IPS-20b (cell line): ENCODE results near the gene OPCML.

Experiments
- H3K27ac ChIP-seq: one replicate; pipeline ENCODE4 v1.5.1; 2013; ENCODE audit warnings: low read length
- H3K27me3 ChIP-seq: 2 replicates; pipeline ENCODE4 v1.6.1; 2013; ENCODE audit warnings: mild to moderate bottlenecking, low read length, inconsistent platforms; ENCODE audit not compliant: insufficient read depth
- H3K36me3 ChIP-seq: 2 replicates; pipeline ENCODE4 v1.6.1; 2013; ENCODE audit warnings: low read depth, mild to moderate bottlenecking, inconsistent platforms, low read length, moderate library complexity; ENCODE audit not compliant: insufficient read depth
- H3K4me1 ChIP-seq: 2 replicates; pipeline ENCODE4 v1.6.1; 2013; ENCODE audit warnings: mild to moderate bottlenecking, control low read depth, inconsistent platforms, low read length, moderate library complexity; ENCODE audit not compliant: insufficient read depth
- H3K4me3 ChIP-seq: 2 replicates; pipeline ENCODE4 v1.5.1; 2013; ENCODE audit warnings: mild to moderate bottlenecking, low read length, inconsistent platforms
- H3K9ac ChIP-seq: 2 replicates; pipeline ENCODE4 v1.6.1; 2013; ENCODE audit warnings: low read depth, mild to moderate bottlenecking, inconsistent platforms, low read length, moderate library complexity
- H3K9me3 ChIP-seq: 2 replicates; pipeline ENCODE4 v1.6.1; 2013; ENCODE audit warnings: mild to moderate bottlenecking, low read depth, low read length, inconsistent platforms; ENCODE audit not compliant: insufficient read depth

OPCML gene

DNA sequence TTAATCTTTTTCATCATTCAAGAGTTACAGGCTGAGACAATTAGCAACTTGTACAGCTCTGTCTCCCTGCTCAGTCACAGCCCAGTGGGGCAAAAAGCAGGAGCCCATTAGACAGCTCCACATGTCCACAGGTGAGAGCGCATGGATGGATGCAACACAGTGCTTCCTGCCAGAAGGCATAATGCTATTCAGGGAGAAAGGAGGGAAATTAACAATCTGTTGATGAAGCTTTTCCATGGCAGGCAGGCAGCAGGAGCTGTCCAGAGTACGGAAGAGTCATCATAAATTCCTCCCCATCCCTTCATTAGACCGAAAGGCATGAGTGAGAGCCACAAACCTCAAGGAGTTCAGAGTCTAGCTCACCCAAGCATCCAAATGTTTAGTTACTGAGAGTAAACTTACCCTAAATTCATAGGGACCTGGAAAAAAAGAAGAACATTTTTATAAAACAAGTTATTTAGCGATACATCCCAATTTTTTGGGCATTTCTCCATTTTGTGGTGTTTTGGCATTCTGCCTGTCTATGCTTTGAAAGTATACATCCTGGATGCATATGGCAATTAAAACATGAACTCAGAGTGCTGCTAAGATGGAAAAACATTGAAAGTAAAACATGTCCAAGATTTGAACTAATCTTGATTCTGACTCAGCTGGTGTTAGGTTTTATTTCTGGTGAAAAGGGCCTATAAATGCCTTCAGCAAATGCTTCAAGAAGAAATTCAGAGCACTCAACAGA lies 428.1 kb downstream of the OPCML start:
- Histone ChIP-seq H3K9ac (no peak overlapping the region), H3K27ac (no peak overlapping the region), H3K4me1 (no peaks in the 10 kb centered on the region), H3K9me3 (no peaks in the 10 kb centered on the region), H3K4me3 (no peak overlapping the region), H3K27me3 (no peaks in the 10 kb centered on the region), H3K36me3 (no peaks in the 10 kb centered on the region)

DNA sequence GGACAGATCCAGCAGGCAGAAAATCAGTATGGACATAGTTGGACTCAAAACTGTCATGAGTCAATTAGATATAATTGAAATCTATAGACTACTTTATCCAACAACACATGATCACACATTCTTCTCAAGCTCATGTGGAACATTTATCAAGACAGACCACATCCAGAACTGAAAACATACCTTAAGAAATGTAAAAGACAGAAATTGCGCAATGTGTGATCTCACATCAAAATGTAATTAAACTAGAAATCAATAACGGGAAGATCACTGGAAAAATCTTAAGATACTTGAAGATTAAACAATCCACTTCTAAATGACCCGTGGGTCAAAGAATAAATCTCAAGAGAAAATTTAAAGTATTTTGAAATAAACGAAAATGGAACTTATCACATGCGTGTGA lies 435.3 kb downstream of the OPCML start:
- Histone ChIP-seq H3K9me3 (no peaks in the 10 kb centered on the region), H3K36me3 (no peaks in the 10 kb centered on the region), H3K27me3 (no peaks in the 10 kb centered on the region), H3K4me1 (peaks cover 6% of the 10 kb centered on the region; the same call in 1 of the 2 replicates), H3K27ac (no peak overlapping the region), H3K4me3 (no peak overlapping the region), H3K9ac (no peak overlapping the region)

DNA sequence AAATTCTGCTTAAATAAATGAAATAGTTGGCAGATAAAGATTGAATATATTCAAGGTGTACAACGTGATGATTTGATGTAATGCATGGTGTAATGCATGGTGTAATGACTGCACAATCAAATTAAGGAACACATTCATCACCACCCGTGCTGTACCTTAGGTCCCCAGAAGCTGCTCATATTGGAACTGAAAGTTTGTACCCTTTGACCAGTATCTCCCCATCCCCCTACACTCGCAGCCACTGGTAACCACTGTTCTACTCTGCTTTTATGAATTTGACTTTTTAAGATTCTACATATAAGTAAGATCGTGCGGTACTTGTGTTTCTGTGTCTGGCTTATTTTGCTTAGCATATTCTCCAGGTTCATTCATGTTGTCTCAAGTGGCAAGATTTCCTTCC lies 445.8 kb downstream of the OPCML start:
- H3K36me3 ChIP-seq, result no peaks in the 10 kb centered on the region
- no peaks in the 10 kb centered on the region for H3K4me1 ChIP-seq
- H3K27ac ChIP-seq, result no peak overlapping the region
- H3K4me3 ChIP-seq, result no peak overlapping the region
- peaks cover 22% of the 10 kb centered on the region for H3K27me3 ChIP-seq
- no peaks in the 10 kb centered on the region for H3K9me3 ChIP-seq
- H3K9ac ChIP-seq, result no peak overlapping the region

DNA sequence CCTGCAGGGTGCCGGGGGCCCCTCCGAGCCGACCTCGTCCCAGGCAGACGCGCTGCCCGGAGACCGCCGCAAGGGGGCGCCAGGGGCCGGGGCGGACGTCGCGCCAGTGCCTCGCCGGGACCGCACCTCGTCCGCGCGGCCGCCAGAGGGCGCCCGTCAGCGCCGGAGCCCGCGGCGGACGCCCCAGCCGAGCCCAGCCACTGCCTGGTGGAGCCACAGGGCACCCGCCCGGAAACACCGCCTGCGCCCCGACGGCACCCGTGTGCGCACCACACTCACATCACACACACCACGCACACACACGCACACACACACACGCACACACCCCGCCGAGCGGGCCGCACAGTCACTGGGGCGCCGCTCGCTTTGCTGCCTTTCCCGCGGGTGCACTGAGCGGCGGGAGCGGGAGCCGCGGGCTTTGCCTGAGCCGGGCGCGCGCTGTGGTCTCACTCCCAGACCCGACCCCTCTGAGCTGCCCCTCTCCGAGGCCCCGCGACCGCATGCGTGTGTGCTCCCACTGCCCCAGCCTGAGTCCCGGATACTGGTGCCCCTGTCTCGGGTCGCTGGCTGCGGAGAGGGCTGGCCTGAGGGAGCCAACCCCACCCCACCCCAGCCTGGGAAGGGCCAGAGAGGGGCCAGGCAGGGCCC lies 449.3 kb downstream of the OPCML start:
- no peaks in the 10 kb centered on the region for H3K9me3 ChIP-seq
- peak overlapping the region; percentile 66; the same call in 1 of the 2 replicates for H3K4me3 ChIP-seq

DNA sequence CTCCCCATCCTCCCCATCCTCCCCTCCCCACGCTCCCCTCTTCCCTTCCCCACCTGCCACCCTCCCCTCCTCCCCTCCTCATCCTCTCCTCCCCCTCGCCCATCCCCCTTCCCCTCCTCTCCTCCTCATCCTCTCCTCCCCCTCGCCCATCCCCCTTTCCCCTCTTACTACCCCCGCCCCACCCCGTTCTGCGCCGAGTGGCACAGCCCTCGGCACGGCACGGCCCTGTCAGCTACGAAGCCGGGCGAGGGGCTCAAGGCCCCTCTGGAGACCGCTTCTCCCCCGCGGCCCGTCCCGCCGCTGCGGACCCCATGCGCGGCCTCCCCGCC lies 449.9 kb downstream of the OPCML start:
- peak overlapping the region; percentile 37; the same call in 1 of the 2 replicates for H3K4me3 ChIP-seq
- no peak overlapping the region for H3K9ac ChIP-seq
- H3K36me3 ChIP-seq, result no peaks in the 10 kb centered on the region
- H3K27me3 ChIP-seq, result peaks cover 22% of the 10 kb centered on the region
- no peaks in the 10 kb centered on the region; the same call in 1 of the 2 replicates for H3K4me1 ChIP-seq
- H3K9me3 ChIP-seq, result no peaks in the 10 kb centered on the region
- H3K27ac ChIP-seq, result no peak overlapping the region

More for the DNA sequence above, 449.3 kb downstream of the OPCML start:
- Histone ChIP-seq H3K36me3 (no peaks in the 10 kb centered on the region), H3K9ac (peak overlapping the region; percentile 43; the same call in 1 of the 2 replicates), H3K27ac (no peak overlapping the region), H3K27me3 (peaks cover 22% of the 10 kb centered on the region), H3K4me1 (no peaks in the 10 kb centered on the region; the same call in 1 of the 2 replicates)

DNA sequence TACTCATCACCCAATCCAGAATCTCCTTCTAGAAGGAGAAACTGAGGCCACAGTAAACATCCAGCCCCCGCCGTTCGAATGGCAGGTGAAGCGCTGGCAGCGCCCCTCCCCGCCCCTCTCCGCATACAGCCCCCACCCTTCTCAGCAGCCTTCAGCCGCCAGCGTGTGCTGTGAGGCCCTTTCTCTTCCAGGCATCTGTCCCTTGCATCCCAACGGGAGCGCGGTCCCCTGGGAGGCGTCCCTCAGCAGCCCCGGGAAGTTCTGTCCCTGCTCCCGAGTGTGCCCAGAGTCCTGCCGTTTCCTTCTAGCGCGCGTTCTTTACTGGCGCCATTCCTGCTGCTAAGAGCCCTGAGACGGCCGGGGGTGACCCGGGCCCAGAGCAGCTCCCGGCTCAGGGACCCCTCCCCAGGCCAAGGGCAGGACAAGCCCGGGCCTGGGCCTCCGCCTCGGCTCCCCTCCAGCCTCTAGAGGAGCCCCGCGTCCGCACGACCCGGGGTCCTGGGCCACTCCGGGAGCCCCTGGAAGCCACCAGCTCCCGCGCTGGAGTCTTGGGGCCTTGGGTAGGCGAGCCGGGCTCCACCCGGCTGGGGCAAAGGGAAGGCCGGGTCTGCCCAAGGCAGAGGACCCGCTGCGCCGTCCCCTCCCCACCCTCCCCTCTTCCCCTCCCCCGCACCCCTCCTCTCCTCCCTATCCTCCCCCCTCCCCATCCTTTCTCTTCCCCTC lies 450.4 kb downstream of the OPCML start:
- no peak overlapping the region for H3K27ac ChIP-seq
- no peak overlapping the region for H3K9ac ChIP-seq
- H3K27me3 ChIP-seq, result peaks cover 22% of the 10 kb centered on the region
- no peaks in the 10 kb centered on the region for H3K36me3 ChIP-seq
- H3K4me1 ChIP-seq, result no peaks in the 10 kb centered on the region; the same call in 1 of the 2 replicates
- H3K9me3 ChIP-seq, result no peaks in the 10 kb centered on the region
- H3K4me3 ChIP-seq, result no peak overlapping the region

DNA sequence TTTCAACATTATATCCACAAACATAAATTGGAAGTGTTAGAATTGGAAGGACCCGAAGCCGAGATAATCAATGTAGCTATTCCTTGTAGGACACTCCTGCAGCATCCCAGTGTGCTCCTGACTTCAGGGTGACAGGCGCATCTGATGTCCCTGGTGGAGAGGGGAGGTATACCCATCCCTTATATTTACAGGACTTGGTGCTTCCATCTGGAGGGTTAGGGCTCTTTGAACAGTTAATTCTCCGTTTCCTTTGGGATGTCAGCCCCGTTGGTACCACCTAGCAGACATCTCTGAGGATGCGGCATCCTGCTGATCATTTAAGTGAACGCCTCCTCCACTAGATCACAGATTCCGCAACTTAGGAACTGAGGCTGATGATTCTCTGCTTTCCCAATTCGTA lies 451.3 kb downstream of the OPCML start:
- Histone ChIP-seq H3K4me3 (no peak overlapping the region), H3K4me1 (no peaks in the 10 kb centered on the region; the same call in 1 of the 2 replicates), H3K27ac (no peak overlapping the region), H3K36me3 (no peaks in the 10 kb centered on the region), H3K9me3 (no peaks in the 10 kb centered on the region), H3K9ac (no peak overlapping the region), H3K27me3 (peaks cover 22% of the 10 kb centered on the region)

DNA sequence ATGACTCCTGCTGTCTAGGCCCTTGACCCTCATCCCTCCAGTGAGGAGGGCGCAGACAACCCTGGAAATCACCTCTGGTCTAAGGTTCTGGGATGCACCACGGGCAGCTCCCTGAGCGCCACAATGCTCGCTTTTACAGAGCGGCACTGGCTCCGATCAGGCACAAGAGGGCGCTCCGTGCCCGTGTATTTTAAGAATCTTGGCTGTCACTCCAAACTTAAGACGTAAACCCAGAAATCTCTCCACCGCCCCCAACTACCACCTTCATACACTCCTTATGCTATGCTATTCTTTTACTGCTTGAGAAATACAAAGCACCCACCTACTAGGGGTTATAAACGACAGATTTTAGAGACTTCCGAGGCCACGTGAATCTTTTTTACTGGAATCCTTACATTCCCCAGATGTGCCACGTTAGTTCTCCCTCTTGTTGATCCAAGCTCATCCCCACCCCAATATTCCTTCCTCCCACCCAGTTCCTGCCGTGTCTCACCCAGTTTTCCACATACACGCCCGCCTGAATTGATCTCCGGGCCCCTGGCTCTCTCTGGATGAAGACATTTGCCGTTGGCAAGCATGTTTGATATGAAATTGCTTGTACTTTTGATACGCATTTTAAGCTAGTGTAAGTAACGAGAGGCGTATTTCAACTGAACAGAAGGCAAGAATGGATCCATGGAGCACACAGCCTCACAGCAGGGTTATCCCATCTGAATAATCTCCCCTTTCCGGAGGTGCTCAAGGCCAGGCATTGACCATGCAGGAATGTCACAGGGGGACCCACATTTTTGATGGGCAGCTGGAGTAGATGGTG lies 453.5 kb downstream of the OPCML start:
- Histone ChIP-seq H3K36me3 (no peaks in the 10 kb centered on the region), H3K4me1 (no peaks in the 10 kb centered on the region; the same call in 1 of the 2 replicates), H3K9ac (no peak overlapping the region), H3K27ac (no peak overlapping the region), H3K4me3 (no peak overlapping the region), H3K9me3 (no peaks in the 10 kb centered on the region), H3K27me3 (peaks cover 7% of the 10 kb centered on the region)

DNA sequence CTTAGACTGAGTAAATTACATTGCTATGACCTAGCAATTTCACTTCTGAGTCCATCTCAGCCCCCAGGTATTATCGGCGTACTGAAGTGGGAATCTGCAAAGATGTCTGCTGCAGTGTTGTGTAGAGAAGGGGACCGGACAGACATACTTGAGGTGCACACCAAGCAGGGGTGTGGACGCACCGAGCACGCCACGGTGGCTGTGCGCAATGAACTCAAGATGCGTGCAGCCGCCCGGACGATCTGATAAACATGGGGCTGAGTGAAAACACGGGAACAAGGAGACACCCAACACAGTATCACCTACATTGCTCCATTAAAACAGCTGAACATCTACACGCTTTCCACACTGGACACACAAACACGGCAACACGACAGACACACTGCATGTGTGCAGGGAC lies 454.3 kb downstream of the OPCML start:
- H3K27ac ChIP-seq, result no peak overlapping the region

DNA sequence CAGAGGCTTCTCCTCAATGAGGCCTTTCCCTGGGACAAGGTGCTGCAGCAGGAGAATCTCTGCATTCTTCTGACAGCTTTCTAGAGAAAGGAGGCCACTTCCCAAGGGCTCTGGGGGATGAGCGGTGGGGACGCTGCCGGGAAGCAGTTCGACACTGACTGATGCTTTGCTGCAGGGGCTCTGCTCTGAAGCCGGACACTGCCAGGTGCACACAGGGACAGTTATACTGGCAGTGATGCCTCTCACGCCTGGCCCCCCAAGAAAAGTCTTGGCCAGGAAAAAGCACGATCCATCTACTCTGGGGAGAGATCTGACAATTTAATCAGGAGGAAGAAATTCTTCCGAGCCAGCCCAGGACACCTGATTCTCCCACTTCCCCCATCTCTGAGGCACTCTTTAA lies 456.9 kb downstream of the OPCML start:
- Histone ChIP-seq H3K9ac (no peak overlapping the region), H3K4me3 (no peak overlapping the region), H3K27me3 (no peaks in the 10 kb centered on the region), H3K36me3 (no peaks in the 10 kb centered on the region), H3K27ac (no peak overlapping the region), H3K9me3 (no peaks in the 10 kb centered on the region), H3K4me1 (peaks cover 8% of the 10 kb centered on the region; the same call in 1 of the 2 replicates)

More for the DNA sequence above, 454.3 kb downstream of the OPCML start:
- Histone ChIP-seq H3K9me3 (no peaks in the 10 kb centered on the region), H3K9ac (no peak overlapping the region), H3K36me3 (no peaks in the 10 kb centered on the region), H3K4me3 (no peak overlapping the region), H3K27me3 (no peaks in the 10 kb centered on the region), H3K4me1 (no peaks in the 10 kb centered on the region; the same call in 1 of the 2 replicates)

DNA sequence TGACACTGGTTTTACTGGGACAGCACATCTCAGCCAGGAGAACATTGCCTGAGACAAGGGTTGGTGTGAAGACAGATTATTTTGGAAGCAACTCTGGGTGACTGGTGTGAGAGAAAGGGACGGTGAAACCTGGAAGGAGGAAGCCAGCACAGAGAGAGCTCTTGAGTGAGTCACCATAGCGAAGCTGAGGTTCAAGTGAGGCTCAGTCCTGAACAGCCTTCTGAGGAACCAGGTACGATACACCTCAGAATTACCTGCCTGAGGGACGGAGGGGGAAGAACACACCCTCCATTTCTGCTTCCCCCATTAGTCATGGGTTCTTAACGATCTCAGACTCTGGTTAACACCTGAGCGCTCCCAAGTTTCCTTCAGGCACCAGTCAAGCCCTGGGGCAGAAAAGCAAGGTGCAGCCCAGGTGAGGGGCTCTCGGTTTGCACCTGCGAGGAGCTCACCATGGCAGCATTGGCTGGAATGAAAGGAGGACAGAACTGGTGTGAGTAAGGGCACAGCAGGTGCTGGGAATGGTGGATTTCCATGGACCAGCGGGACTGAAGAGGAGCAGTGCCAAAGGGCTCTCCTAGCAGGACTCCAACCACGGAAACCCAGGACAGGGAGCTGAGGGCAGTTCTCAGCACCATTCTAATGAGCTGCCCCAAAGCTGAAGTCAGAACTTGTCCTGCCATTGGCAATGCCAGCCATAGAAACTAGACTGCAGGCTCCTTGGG lies 459.3 kb downstream of the OPCML start:
- Histone ChIP-seq H3K27ac (no peak overlapping the region), H3K4me1 (peaks cover 17% of the 10 kb centered on the region), H3K36me3 (no peaks in the 10 kb centered on the region), H3K27me3 (no peaks in the 10 kb centered on the region), H3K9ac (no peak overlapping the region), H3K4me3 (no peak overlapping the region), H3K9me3 (no peaks in the 10 kb centered on the region)
